Measurements from ENCODE around the gene KCNIP4. TPM values are rescaled to one million over a fixed set of nuclear protein-coding genes. Genes with fewer than 3 reads are reported as not detected.

The KCNIP4 gene
- total RNA-seq, 1 donor from 2014 or later = not detected

GRCh38 chr4:21964762-21965319, 16.3 kb upstream of the KCNIP4 start:
- ATAC-seq (ENCODE audit: low read depth) = no peak
- no peak for DNase-seq
- H3K9me3 Mint-ChIP-seq = peaks cover 3% of the 10 kb centered on the region
- POLR2A ChIA-PET = no interaction called here
- no peak for TF ChIP-seq CTCF (IDR thresholded peaks at IDR 0.05)
- H3K36me3 Mint-ChIP-seq (ENCODE audit: low read depth) = no peaks in the 10 kb centered on the region
- H3K27ac Mint-ChIP-seq = no peak overlapping the region
- no peak overlapping the region for H3K4me3 Mint-ChIP-seq
- no peaks in the 10 kb centered on the region for H3K27me3 Mint-ChIP-seq
- intact Hi-C loops (cut with micrococcal nuclease) = no loop called here
- H3K4me1 Mint-ChIP-seq = no peaks in the 10 kb centered on the region
- CTCF ChIA-PET = no interaction called here

- Mint-ChIP-seq H3K4me1 (no peaks in the 10 kb centered on the region), H3K4me3 (no peak overlapping the region), H3K9me3 (peaks cover 3% of the 10 kb centered on the region), H3K27me3 (no peaks in the 10 kb centered on the region), H3K36me3 (ENCODE audit: low read depth) (no peaks in the 10 kb centered on the region), H3K27ac (no peak overlapping the region)
- DNase-seq (no peak), ATAC-seq (ENCODE audit: low read depth) (no peak)
- no peak for TF ChIP-seq CTCF (IDR thresholded peaks at IDR 0.05)
- ChIA-PET POLR2A (no interaction called here), CTCF (no interaction called here)
- intact Hi-C loops (cut with micrococcal nuclease) = no loop called here
These were observed 14.1 kb upstream of the KCNIP4 start for GRCh38 chr4:21962691-21963090.

- CTCF ChIA-PET = no interaction called here
- Mint-ChIP-seq H3K9me3 (peaks cover under 1% of the 10 kb centered on the region), H3K27ac (no peak overlapping the region), H3K36me3 (ENCODE audit: low read depth) (no peaks in the 10 kb centered on the region), H3K4me1 (no peaks in the 10 kb centered on the region), H3K4me3 (no peak overlapping the region), H3K27me3 (no peaks in the 10 kb centered on the region)
- ATAC-seq (ENCODE audit: low read depth) = no peak
- POLR2A ChIA-PET = no interaction called here
- intact Hi-C loops (cut with micrococcal nuclease) = no loop called here
- TF ChIP-seq CTCF (IDR thresholded peaks at IDR 0.05) = no peak
- DNase-seq = no peak
These were observed 12.2 kb upstream of the KCNIP4 start for GRCh38 chr4:21960793-21961192.

- no peaks in the 10 kb centered on the region for H3K4me1 Mint-ChIP-seq
- ChIA-PET CTCF (no interaction called here), POLR2A (no interaction called here)
- DNase-seq (no peak), ATAC-seq (ENCODE audit: low read depth) (no peak)
- intact Hi-C loops (cut with micrococcal nuclease) = no loop called here
- no peaks in the 10 kb centered on the region for H3K9me3 Mint-ChIP-seq
- no peak overlapping the region for H3K27ac Mint-ChIP-seq
- no peak overlapping the region for H3K4me3 Mint-ChIP-seq
- no peak for TF ChIP-seq CTCF (IDR thresholded peaks at IDR 0.05)
- no peaks in the 10 kb centered on the region for H3K27me3 Mint-ChIP-seq
- no peaks in the 10 kb centered on the region for H3K36me3 Mint-ChIP-seq (ENCODE audit: low read depth)
These were observed 6.3 kb upstream of the KCNIP4 start for GRCh38 chr4:21954916-21955315.

- TF ChIP-seq CTCF (IDR thresholded peaks at IDR 0.05) = no peak
- H3K4me1 Mint-ChIP-seq = no peaks in the 10 kb centered on the region
- no peaks in the 10 kb centered on the region for H3K27me3 Mint-ChIP-seq
- DNase-seq = no peak
- no peaks in the 10 kb centered on the region for H3K9me3 Mint-ChIP-seq
- CTCF ChIA-PET = no interaction called here
- no peak overlapping the region for H3K27ac Mint-ChIP-seq
- no peaks in the 10 kb centered on the region for H3K36me3 Mint-ChIP-seq (ENCODE audit: low read depth)
- ATAC-seq (ENCODE audit: low read depth) = no peak
- no peak overlapping the region for H3K4me3 Mint-ChIP-seq
- intact Hi-C loops (cut with micrococcal nuclease) = no loop called here
- POLR2A ChIA-PET = no interaction called here
These were observed 5.1 kb upstream of the KCNIP4 start for GRCh38 chr4:21953653-21954052.
